ENCODE measurements around the gene GATC. TPM values are rescaled to one million over a fixed set of nuclear protein-coding genes. Genes with fewer than 3 reads are reported as not detected.
"Not testable (repeated sequence)": the region's sequence is repeated elsewhere in the genome, so short reads cannot be mapped to it uniquely, and the experiment has no call there.

GATC gene
- total RNA-seq, 1 donor from 2014 or later: 35.2 TPM

DNA sequence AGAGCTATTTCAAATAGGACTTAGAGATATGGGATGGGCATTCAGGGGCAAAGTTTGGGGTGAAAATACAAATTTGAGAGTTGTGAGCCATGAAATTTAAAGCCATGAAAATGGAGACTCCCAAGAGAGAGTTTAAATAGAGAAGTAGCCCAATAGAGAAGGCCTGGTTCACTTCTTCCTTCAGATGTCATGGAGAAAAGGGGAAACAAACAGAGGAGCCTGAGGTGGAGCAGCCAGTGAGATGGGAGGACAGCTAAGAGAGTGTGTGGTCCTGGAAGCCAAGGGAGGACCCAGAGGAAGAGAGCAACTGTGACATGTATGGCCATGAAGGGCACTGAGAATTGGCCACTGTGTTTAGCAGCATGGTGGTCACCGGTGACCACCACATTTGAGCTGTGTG is 37.4 kb downstream of the GATC start:
- intact Hi-C loops (cut with micrococcal nuclease): no loop called here
- no peaks in the 10 kb centered on the region for H3K27me3 Mint-ChIP-seq
- no peak for ATAC-seq (ENCODE audit: low read depth)
- no peak overlapping the region for H3K27ac Mint-ChIP-seq
- no peaks in the 10 kb centered on the region for H3K9me3 Mint-ChIP-seq
- H3K36me3 Mint-ChIP-seq (ENCODE audit: low read depth): no peaks in the 10 kb centered on the region
- no peaks in the 10 kb centered on the region for H3K4me1 Mint-ChIP-seq
- no peak overlapping the region for H3K4me3 Mint-ChIP-seq
- POLR2A ChIA-PET: interaction anchor here (1.2 kb wide), 1 partner anchor 14 kb away, joined by 3 read pairs; the partner anchor contains the start of gene SRSF9
- no peak for DNase-seq
- TF ChIP-seq CTCF (IDR thresholded peaks at IDR 0.05): no peak
- CTCF ChIA-PET: no interaction called here

- intact Hi-C loops (cut with micrococcal nuclease): no loop called here
- no peaks in the 10 kb centered on the region for H3K27me3 Mint-ChIP-seq
- ChIA-PET CTCF (no interaction called here), POLR2A (interaction anchor here (0.6 to 0.8 kb wide), 3 partner anchors 8 to 38 kb away, joined by 3 read pairs; no protein-coding TSS in a partner anchor)
- H3K9me3 Mint-ChIP-seq: no peaks in the 10 kb centered on the region
- H3K27ac Mint-ChIP-seq: no peak overlapping the region
- H3K36me3 Mint-ChIP-seq (ENCODE audit: low read depth): peaks cover 2% of the 10 kb centered on the region
- DNase-seq: no peak
- no peak overlapping the region for H3K4me3 Mint-ChIP-seq
- no peaks in the 10 kb centered on the region for H3K4me1 Mint-ChIP-seq
- ATAC-seq (ENCODE audit: low read depth): no peak
- no peak for TF ChIP-seq CTCF (IDR thresholded peaks at IDR 0.05)
Observed at GRCh38 chr12:120485961-120486881, 40.0 kb downstream of the GATC start.

DNA sequence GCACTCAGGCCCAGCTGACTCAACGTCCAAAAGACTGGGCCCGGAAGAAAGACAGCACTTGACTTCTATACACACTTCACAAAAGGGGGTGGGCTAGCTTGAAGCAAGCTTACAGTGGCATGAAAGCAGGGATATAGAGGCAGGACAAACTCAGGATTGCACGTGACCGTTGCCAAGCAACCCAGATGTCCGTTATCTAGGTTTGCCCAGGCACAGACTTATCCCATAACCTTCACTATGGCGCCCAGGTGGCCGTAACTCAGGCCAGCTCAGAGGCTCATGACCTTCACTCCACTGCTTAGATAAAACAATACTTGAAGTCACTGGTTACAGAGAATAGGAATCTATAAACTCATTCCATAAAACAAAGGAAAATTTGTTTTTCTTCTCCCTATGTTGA is 41.3 kb downstream of the GATC start:
- ATAC-seq (ENCODE audit: low read depth); CTCF ChIA-PET: not testable (repeated sequence)
- POLR2A ChIA-PET: interaction anchor here (0.6 kb wide), 1 partner anchor 12 kb away, joined by 5 read pairs; no protein-coding TSS in a partner anchor

GRCh38 chr12:120488057-120488640 is 41.9 kb downstream of the GATC start:
- no peak for TF ChIP-seq CTCF (IDR thresholded peaks at IDR 0.05)
- Mint-ChIP-seq H3K9me3 (no peaks in the 10 kb centered on the region), H3K27me3 (no peaks in the 10 kb centered on the region), H3K27ac (no peak overlapping the region), H3K4me1 (no peaks in the 10 kb centered on the region), H3K36me3 (ENCODE audit: low read depth) (peaks cover 6% of the 10 kb centered on the region), H3K4me3 (no peak overlapping the region)
- CTCF ChIA-PET: interaction anchor here (0.6 kb wide), 1 partner anchor 59 kb away, joined by 3 read pairs; no protein-coding TSS in a partner anchor
- POLR2A ChIA-PET: interaction anchor here (0.9 kb wide), 1 partner anchor 19 kb away, joined by 3 read pairs; the partner anchor contains the start of gene SRSF9
- intact Hi-C loops (cut with micrococcal nuclease): no loop called here
- ATAC-seq (ENCODE audit: low read depth) (no peak), DNase-seq (no peak)

More for the DNA sequence above, 41.3 kb downstream of the GATC start:
- H3K4me3 Mint-ChIP-seq; H3K27me3 Mint-ChIP-seq; intact Hi-C loops (cut with micrococcal nuclease); H3K27ac Mint-ChIP-seq; DNase-seq; H3K36me3 Mint-ChIP-seq (ENCODE audit: low read depth); H3K4me1 Mint-ChIP-seq; H3K9me3 Mint-ChIP-seq: not testable (repeated sequence)

DNA sequence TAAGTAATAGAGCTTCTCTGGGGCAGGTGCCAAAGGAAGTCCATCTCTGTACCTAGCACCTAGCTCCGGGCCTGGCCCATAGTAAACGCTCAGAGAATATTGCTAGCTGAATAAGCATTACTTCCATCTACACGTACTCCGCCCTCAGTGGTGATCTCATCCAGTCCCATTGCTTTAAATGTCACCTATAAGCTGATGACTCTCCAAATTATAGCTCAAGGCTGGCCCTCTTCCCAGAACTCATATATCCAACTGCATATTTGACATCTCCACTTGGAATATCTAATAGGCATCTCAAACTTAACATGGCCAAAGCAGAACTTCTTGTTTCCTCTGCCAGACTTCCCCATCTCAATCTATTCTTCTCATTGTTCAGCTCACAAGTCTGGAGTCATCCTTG is 42.8 kb downstream of the GATC start:
- intact Hi-C loops (cut with micrococcal nuclease): no loop called here
- no peak for ATAC-seq (ENCODE audit: low read depth)
- no peak for TF ChIP-seq CTCF (IDR thresholded peaks at IDR 0.05)
- Mint-ChIP-seq H3K4me3 (no peak overlapping the region), H3K27me3 (no peaks in the 10 kb centered on the region), H3K27ac (no peak overlapping the region), H3K36me3 (ENCODE audit: low read depth) (peaks cover 6% of the 10 kb centered on the region), H3K4me1 (no peaks in the 10 kb centered on the region), H3K9me3 (no peaks in the 10 kb centered on the region)
- POLR2A ChIA-PET: interaction anchor here (0.9 kb wide), 1 partner anchor 20 kb away, joined by 3 read pairs; the partner anchor contains the start of gene SRSF9
- no peak for DNase-seq
- CTCF ChIA-PET: interaction anchor here (0.6 kb wide), 1 partner anchor 60 kb away, joined by 3 read pairs; no protein-coding TSS in a partner anchor

Measured in activated B cell treated with CpG ODN at 0.5 μM for 24 hours (primary cell).